G401 (cell line): ENCODE results near the gene GDPD2. TPM values are rescaled to one million over a fixed set of nuclear protein-coding genes. Genes with fewer than 3 reads are reported as not detected.

Experiments
- DNase-seq: peaks from one replicate; pipeline ENCODE4 v3.0.0-alpha.2; 2015; ENCODE audit warnings: low spot score
- in situ Hi-C: cut with HindIII; loops from 2 replicates; pipeline ENCODE4 v1.10.0; 2016; ENCODE audit warnings: low sequenced_read_pairs, mixed read lengths
- total RNA-seq: library from RNA; depleted of rRNA; stranded (reverse); fragments of >200 nt; shearing (Covaris generic); gene quantifications from 2 replicates; pipeline ENCODE4 v1.2.3, GENCODE V29; 2014; rRNA removed

The GDPD2 gene
- total RNA-seq, 1 experiment from 2014 or later = 0.54 TPM

DNA sequence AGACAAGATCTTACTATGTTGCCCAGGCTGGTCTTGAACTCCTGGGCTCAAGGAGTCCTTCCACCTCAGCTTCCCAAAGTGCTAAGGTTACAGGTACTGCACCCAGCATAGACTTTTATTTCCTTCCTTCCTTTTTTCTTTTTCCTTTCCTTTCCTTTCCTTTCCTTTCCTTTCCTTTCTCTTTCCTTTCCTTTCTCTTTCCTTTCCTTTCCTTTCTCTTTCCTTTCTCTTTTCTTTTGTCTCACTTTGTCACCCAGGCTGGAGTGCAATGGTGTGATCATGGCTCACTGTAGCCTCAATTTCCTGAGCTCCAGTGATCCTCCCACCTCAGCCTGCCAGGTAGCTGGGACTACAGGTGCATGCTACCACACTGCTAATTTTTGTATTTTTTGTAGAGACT is 40.9 kb downstream of the GDPD2 start:
- in situ Hi-C loops = no loop called here
- DNase-seq = no peak

- in situ Hi-C loops = no loop called here
- peak; percentile 26 for DNase-seq
Measured at GRCh38 chrX:70466968-70467367, 43.9 kb downstream of the GDPD2 start.

DNA sequence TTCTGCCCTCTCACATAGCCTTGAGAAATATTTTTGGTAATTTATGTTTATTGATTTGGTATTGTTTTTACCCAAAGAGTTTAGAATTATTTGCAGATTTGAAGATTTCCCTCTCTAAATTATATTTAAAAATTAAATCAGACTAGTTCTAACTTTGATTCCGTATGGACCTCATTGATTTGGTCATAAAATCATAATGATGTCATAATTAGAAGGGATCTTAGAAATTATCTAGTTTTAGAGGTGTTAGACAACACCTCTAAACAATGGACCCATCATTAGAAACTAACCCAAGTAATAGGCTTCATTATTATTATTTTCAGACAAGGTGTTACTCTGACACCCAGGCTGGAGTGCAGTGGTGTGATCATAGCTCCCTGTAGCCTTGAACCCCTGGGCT is 45.6 kb downstream of the GDPD2 start:
- in situ Hi-C loops = no loop called here
- no peak for DNase-seq

- no peak for DNase-seq
- in situ Hi-C loops = no loop called here
Measured at GRCh38 chrX:70470850-70471289, 47.8 kb downstream of the GDPD2 start.

GRCh38 chrX:70476166-70476933 is 53.2 kb downstream of the GDPD2 start:
- in situ Hi-C loops = no loop called here
- no peak for DNase-seq

GRCh38 chrX:70476934-70477733 is 54.0 kb downstream of the GDPD2 start:
- DNase-seq = no peak
- in situ Hi-C loops = no loop called here

DNA sequence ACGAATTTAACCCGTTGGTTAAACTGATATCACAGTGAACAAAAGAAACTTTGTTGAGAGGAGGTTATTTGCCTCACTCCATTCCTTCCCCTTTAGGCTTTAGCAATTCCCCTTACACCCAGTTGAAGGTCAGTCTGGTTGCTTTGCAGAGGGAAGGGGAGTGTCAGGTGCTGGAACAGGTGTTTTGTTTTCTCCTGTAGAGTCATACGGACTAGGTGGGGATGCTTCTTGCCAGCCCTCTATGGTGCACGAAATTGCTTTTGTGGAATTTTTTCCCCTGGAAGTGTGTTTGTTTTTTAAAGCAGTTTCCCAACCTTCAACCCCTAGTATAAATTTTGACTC is 54.6 kb downstream of the GDPD2 start:
- peak; percentile 30 for DNase-seq
- in situ Hi-C loops = no loop called here

- DNase-seq = peak; percentile 57
- in situ Hi-C loops = no loop called here
Measured at GRCh38 chrX:70478526-70479245, 55.6 kb downstream of the GDPD2 start.

GRCh38 chrX:70479247-70479921 is 56.3 kb downstream of the GDPD2 start:
- in situ Hi-C loops = no loop called here
- DNase-seq = no peak

DNA sequence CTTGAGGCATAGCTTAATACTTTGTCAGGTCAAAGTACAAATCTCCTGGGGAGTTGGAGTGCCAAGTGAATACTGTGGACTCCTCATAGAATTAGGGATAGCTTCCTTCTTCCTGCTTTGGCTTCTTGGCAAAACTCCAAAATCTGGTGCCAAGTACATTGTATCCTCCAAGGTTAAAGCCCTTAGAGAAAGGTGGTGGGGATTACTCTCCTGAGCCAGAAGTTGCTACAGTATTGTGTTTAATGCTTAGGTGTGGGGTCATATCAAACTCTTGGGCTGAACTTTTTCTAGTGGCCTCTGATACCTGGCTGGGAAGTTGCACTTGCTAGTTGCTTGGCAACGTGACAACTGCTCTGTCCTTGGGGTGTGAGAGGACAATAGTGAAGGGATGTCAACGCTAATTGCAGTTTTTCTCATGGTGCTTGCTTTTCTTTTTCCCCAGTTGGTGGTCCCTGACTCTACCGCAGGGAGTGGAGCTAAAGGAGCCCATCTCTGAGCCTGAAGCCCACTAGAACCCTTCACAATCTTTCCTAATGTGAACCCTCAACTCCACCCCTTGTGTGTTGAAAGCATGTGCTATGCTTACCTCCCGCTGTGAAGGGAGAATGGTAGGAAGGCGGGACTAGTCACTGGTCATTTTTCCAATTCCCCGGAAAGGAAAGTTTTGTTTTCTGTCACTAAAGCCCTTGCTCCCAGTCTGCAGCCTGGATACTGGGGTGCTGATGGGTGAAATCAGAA is 57.0 kb downstream of the GDPD2 start:
- in situ Hi-C loops = no loop called here
- DNase-seq = no peak

GRCh38 chrX:70480660-70481018 is 57.5 kb downstream of the GDPD2 start:
- no peak for DNase-seq
- in situ Hi-C loops = no loop called here

DNA sequence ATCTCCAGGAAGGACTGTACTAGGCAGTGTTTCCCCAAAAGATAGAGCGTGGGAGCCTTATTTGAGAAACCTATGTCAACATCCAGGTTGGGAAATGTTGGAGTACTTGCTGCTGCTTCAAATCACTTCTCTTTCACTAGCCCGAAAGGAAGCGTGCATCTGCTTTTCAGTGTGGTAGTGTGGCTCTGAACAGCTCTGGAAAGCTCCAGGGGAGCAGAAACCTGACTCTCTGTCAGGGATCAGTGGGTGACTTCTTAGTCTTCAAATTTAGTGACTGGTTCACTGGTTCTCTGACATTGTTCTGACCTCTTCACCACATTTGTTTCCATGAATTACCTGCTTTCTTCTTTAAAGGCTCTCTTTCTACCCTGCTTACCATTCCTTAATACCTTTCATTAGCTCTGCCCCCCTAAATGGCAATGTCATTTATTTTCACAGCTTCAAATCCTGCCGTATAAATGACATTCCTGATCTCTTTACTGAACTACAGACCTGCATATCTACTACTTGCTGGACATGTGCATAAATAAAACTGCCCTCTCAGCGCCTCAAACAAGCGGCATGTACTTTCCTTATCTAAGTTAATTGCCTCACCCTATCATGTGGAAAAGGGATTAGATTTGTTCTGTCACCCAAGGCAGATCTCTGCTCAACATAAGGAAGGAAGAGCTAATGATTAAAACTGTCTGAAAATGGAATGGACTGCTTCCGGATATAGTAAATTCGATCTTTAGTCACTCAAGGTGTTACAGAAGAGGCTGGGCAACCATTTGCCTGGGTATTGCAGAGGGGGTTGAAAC is 58.6 kb downstream of the GDPD2 start:
- in situ Hi-C loops = no loop called here
- DNase-seq = no peak

GRCh38 chrX:70482300-70482699 is 59.2 kb downstream of the GDPD2 start:
- DNase-seq = no peak
- in situ Hi-C loops = no loop called here

Other genes with a start within 250 kb of the GDPD2 start
- not detected in 2 replicates for gene DGAT2L6, start 245.8 kb upstream of the GDPD2 start, total RNA-seq
- not detected in 2 replicates for gene AWAT1, start 188.7 kb upstream of the GDPD2 start, total RNA-seq
- 0.20 TPM in 1 of 2 replicates, not detected in the other for gene P2RY4, start 163.1 kb upstream of the GDPD2 start, total RNA-seq
- gene ARR3, start 155.0 kb upstream of the GDPD2 start, total RNA-seq = not detected in 2 replicates
- gene RAB41, start 141.1 kb upstream of the GDPD2 start, total RNA-seq = not detected in 2 replicates
- gene PDZD11, start 133.4 kb upstream of the GDPD2 start, total RNA-seq = 38.8 and 55.4 TPM in 2 replicates
- 33.4 and 38.1 TPM in 2 replicates for gene KIF4A, start 133.2 kb upstream of the GDPD2 start, total RNA-seq
- 24.0 and 28.0 TPM in 2 replicates for gene DLG3, start 21.5 kb downstream of the GDPD2 start, total RNA-seq